Measurements from ENCODE around the gene C9orf152.

Gene C9orf152

DNA sequence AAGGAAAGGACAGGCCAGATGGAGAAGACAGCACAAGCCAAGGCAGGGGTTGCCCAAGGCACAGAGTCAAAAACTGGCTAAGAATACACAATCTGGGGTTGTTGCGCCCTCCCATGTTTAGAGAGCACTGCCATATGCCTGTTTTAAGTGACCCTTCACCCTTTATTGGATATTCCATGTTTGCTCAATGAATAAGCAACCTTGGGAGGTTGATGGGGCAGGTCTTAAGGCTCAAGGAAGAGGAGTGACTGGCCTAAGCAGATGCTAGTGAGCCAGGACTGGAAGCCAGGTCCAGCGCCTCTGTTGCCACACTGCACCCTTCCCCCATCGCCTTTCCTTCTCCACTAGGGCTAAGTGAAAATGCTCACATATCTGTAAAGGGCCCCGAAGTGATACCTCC, 41.6 kb upstream of the C9orf152 start:
- no peak overlapping the region for H3K9ac ChIP-seq
- no peak overlapping the region for H3K4me2 ChIP-seq (ENCODE audit: low read length)
- no peak overlapping the region for H2AFZ ChIP-seq
- no peak overlapping the region for H3K4me3 ChIP-seq (ENCODE audit: low read depth, low read length)
- H3K79me2 ChIP-seq, result no peaks in the 10 kb centered on the region
- H3K4me1 ChIP-seq, result no peaks in the 10 kb centered on the region
- H3K27ac ChIP-seq, result no peak overlapping the region
- no peaks in the 10 kb centered on the region for H3K9me3 ChIP-seq (ENCODE audit: control insufficient read depth, low read length)
- TF ChIP-seq, protein P1, sequence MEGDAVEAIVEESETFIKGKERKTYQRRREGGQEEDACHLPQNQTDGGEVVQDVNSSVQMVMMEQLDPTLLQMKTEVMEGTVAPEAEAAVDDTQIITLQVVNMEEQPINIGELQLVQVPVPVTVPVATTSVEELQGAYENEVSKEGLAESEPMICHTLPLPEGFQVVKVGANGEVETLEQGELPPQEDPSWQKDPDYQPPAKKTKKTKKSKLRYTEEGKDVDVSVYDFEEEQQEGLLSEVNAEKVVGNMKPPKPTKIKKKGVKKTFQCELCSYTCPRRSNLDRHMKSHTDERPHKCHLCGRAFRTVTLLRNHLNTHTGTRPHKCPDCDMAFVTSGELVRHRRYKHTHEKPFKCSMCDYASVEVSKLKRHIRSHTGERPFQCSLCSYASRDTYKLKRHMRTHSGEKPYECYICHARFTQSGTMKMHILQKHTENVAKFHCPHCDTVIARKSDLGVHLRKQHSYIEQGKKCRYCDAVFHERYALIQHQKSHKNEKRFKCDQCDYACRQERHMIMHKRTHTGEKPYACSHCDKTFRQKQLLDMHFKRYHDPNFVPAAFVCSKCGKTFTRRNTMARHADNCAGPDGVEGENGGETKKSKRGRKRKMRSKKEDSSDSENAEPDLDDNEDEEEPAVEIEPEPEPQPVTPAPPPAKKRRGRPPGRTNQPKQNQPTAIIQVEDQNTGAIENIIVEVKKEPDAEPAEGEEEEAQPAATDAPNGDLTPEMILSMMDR (IDR thresholded peaks at IDR 0.05), result no peak
- no peaks in the 10 kb centered on the region for H3K27me3 ChIP-seq (ENCODE audit: control insufficient read depth, insufficient read depth, low read length)
- no peaks in the 10 kb centered on the region for H3K36me3 ChIP-seq (ENCODE audit: control insufficient read depth, insufficient read depth, low read length)

DNA sequence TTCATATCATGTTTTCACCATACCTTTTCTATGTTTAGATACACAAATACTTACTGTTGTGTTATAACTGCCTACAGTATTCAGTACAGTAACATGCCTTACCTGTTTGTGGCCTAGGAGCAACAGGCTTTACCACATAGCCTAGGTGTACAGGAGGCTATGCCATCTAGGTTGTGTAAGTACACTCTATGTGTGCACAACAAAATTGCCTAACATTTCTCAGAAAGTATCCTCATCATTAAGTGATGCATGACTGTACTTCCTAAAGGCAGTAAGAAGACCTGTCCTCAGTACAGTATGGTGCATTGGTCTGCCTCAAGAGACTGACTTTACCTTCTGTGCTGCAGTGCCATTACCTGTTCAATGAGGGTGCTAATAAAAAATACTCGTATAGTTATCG, 40.4 kb upstream of the C9orf152 start:
- H2AFZ ChIP-seq, result no peak overlapping the region
- H3K27ac ChIP-seq, result no peak overlapping the region
- no peaks in the 10 kb centered on the region for H3K27me3 ChIP-seq (ENCODE audit: control insufficient read depth, insufficient read depth, low read length)
- H3K9me3 ChIP-seq (ENCODE audit: control insufficient read depth, low read length), result no peaks in the 10 kb centered on the region
- TF ChIP-seq, protein P1 (IDR thresholded peaks at IDR 0.05), result no peak
- H3K4me1 ChIP-seq, result no peaks in the 10 kb centered on the region
- H3K79me2 ChIP-seq, result no peaks in the 10 kb centered on the region
- H3K4me2 ChIP-seq (ENCODE audit: low read length), result no peak overlapping the region
- no peak overlapping the region for H3K9ac ChIP-seq
- no peak overlapping the region for H3K4me3 ChIP-seq (ENCODE audit: low read depth, low read length)
- H3K36me3 ChIP-seq (ENCODE audit: control insufficient read depth, insufficient read depth, low read length), result no peaks in the 10 kb centered on the region

DNA sequence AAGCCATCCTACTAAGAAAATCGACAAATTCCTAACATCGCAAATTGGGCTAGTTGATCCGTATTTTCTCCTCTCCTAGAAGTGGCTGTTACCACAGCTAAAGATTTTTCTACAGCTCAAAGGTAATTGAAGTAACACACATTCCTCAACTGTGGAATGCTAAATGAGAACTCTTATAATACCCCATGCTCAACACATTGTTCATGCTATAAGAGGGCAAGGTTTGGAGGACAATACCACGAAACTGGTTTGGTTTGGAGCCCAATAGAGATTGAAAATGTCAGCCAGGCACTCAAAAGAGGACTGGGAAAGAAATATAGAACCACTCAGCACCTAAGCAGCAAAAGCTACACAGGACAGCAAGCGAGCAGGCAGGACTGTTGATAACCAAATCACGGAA, 38.3 kb upstream of the C9orf152 start:
- H3K79me2 ChIP-seq, result no peaks in the 10 kb centered on the region
- no peaks in the 10 kb centered on the region for H3K36me3 ChIP-seq (ENCODE audit: control insufficient read depth, insufficient read depth, low read length)
- H3K4me3 ChIP-seq (ENCODE audit: low read depth, low read length), result no peak overlapping the region
- no peak overlapping the region for H3K27ac ChIP-seq
- H3K27me3 ChIP-seq (ENCODE audit: control insufficient read depth, insufficient read depth, low read length), result no peaks in the 10 kb centered on the region
- no peak overlapping the region for H3K4me2 ChIP-seq (ENCODE audit: low read length)
- no peaks in the 10 kb centered on the region for H3K9me3 ChIP-seq (ENCODE audit: control insufficient read depth, low read length)
- H3K9ac ChIP-seq, result no peak overlapping the region
- no peak overlapping the region for H2AFZ ChIP-seq
- TF ChIP-seq, protein P1 (IDR thresholded peaks at IDR 0.05), result no peak
- H3K4me1 ChIP-seq, result no peaks in the 10 kb centered on the region

DNA sequence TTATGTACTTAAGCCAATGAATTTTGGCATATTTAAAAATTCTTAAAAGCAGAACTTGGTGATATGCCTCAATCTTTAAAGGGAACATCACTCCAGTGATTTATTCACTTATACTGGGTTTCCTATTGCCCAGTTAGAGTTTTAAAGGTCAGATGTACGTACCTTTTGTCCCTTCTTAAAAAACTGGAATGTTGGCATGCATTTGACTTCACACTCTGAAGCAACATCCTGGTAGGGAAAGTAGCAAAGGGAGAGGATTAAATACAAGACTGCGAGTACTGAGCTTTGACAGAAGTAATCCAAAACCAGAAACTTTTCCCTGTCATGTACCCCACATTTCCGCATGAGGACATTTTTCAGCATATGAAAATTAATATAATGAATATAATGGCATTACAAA, 36.7 kb upstream of the C9orf152 start:
- Histone ChIP-seq H3K79me2 (no peaks in the 10 kb centered on the region), H3K36me3 (ENCODE audit: control insufficient read depth, insufficient read depth, low read length) (no peaks in the 10 kb centered on the region), H3K27ac (no peak overlapping the region), H3K9ac (no peak overlapping the region), H3K9me3 (ENCODE audit: control insufficient read depth, low read length) (no peaks in the 10 kb centered on the region), H2AFZ (no peak overlapping the region), H3K4me2 (ENCODE audit: low read length) (no peak overlapping the region), H3K27me3 (ENCODE audit: control insufficient read depth, insufficient read depth, low read length) (no peaks in the 10 kb centered on the region), H3K4me3 (ENCODE audit: low read depth, low read length) (no peak overlapping the region), H3K4me1 (no peaks in the 10 kb centered on the region)
- TF ChIP-seq, protein P1 (IDR thresholded peaks at IDR 0.05), result no peak

DNA sequence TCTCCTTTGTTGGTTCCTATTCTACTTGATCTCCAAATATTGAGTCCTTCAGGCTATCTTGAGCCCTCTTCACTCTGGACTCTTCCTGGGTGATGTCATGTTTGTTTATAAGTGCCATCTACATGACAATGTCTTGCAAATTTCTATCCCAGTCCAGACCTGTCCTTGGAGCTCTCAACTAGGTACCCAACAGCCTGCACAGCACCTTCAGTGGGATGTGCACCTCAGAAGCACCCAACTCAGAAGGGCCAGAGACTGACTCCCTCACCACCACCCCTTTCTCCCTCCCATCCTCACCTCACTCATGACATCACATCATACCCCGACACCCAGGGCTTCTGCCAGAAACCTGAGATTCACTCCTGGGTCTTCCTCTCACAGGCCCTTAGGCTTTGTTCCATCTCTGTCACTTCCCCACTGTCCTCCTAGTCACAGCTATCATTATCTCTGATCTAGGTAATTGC, 33.9 kb upstream of the C9orf152 start:
- TF ChIP-seq, protein P1 (IDR thresholded peaks at IDR 0.05), result no peak
- no peaks in the 10 kb centered on the region for H3K9me3 ChIP-seq (ENCODE audit: control insufficient read depth, low read length)
- H3K4me2 ChIP-seq (ENCODE audit: low read length), result no peak overlapping the region
- H3K9ac ChIP-seq, result no peak overlapping the region
- H3K4me3 ChIP-seq (ENCODE audit: low read depth, low read length), result no peak overlapping the region
- H2AFZ ChIP-seq, result no peak overlapping the region
- H3K27me3 ChIP-seq (ENCODE audit: control insufficient read depth, insufficient read depth, low read length), result no peaks in the 10 kb centered on the region
- H3K79me2 ChIP-seq, result no peaks in the 10 kb centered on the region
- H3K4me1 ChIP-seq, result no peaks in the 10 kb centered on the region
- H3K36me3 ChIP-seq (ENCODE audit: control insufficient read depth, insufficient read depth, low read length), result no peaks in the 10 kb centered on the region
- H3K27ac ChIP-seq, result no peak overlapping the region
